C4-2B (cell line): ENCODE measurements around the gene RGS5.

Experiments
- CTCF ChIP-seq: fragments of 450-650 bp; conservative IDR thresholded peaks from 2 replicates; pipeline ENCODE4 v1.5.1; 2017; ENCODE audit warnings: mild to moderate bottlenecking
- ZFX ChIP-seq: fragments of 450-650 bp; IDR thresholded peaks from 2 replicates; pipeline ENCODE4 v1.6.1; 2017

DNA sequence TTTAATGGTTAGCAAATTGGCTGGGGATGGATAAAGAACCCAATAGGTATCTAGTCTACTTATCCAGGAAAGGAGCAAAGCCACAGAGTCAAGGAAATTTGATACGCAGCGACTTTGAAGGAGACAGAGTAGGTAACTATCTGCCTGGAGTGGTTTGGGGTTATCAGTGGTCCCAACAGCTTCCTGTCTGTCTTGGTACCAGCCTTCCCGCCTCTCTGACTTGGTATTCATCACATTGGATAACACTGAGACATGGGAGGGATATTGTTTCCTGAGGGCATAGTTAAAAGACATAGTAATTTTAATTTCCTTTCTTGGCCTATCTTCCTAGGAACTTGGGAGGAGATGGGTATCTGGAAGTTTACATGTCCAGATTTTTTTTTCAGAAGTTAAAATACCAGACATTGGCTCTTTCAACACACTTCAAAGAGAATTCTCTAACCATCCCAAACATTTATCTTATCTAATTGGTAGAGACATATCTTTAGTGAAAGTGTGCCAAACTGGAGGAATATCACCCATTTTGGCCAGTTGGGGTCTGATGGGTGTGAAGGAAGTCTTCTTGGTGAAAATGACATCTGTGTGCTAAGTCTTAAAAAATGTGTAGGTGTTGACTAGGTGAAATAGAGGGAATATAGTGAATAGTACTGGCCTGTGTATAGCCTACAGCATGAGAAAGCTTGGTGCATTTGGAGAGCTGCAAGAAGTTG is 65.0 kb downstream of the RGS5 start:
- TF ChIP-seq CTCF = no peak
- TF ChIP-seq ZFX = no peak
